H1 (cell line): ENCODE measurements around the gene DISC1. TPM values are rescaled to one million over a fixed set of nuclear protein-coding genes. Genes with fewer than 3 reads are reported as not detected.

Source experiments
- CTCF ChIA-PET: fragments of 300-600 bp; sonication (Branson Sonifier 250); formaldehyde crosslinking; loops from one replicate; lab custom pipeline; 2021; ENCODE audit not compliant: partially characterized antibody; lab: Charles Lee
- POLR2A ChIA-PET: fragments of 300-600 bp; sonication (Branson Sonifier 250); formaldehyde crosslinking; loops from one replicate; lab custom pipeline; 2021; ENCODE audit warnings: inconsistent platforms; ENCODE audit not compliant: partially characterized antibody; lab: Charles Lee
- DNase-seq, 2 experiments: peaks; one replicate each; pipeline versions ENCODE4 v3.0.0 to v3.0.0-alpha.2; 2010 to 2022; ENCODE audit warnings: low spot score in 2 of 2, low read depth in 1 of 2, mixed read lengths in 1 of 2
- FAIRE-seq: peaks from 2 replicates; lab custom pipeline; 2011; peaks lifted over from hg19 to GRCh38; lab: Jason Lieb, UNC
- H2AFZ ChIP-seq: 2 replicates; pipeline ENCODE4 v1.8.1; 2012; ENCODE audit warnings: low read length, inconsistent platforms
- H2AK5ac ChIP-seq: 2 replicates; pipeline ENCODE4 v1.6.1; 2013; ENCODE audit warnings: low read depth, low read length
- H2BK120ac ChIP-seq: replicated peaks from 2 replicates; pipeline ENCODE3; 2013; ENCODE audit warnings: low read depth, low read length, inconsistent platforms
- H2BK12ac ChIP-seq: 2 replicates; pipeline ENCODE4 v1.6.1; 2013; ENCODE audit warnings: low read depth, low read length
- H2BK15ac ChIP-seq: 2 replicates; pipeline ENCODE4 v1.6.1; 2013; ENCODE audit warnings: low read length
- H2BK20ac ChIP-seq: 2 replicates; pipeline ENCODE4 v1.6.1; 2013; ENCODE audit warnings: low read length
- H2BK5ac ChIP-seq: 2 replicates; pipeline ENCODE4 v1.6.1; 2013; ENCODE audit warnings: low read depth, low read length
- H3K14ac ChIP-seq: 2 replicates; pipeline ENCODE4 v1.6.1; 2013; ENCODE audit warnings: inconsistent platforms; ENCODE audit not compliant: insufficient read length
- H3K18ac ChIP-seq: 2 replicates; pipeline ENCODE4 v1.6.1; 2013; ENCODE audit warnings: low read length; ENCODE audit errors: extremely low read depth
- H3K23ac ChIP-seq: 2 replicates; pipeline ENCODE4 v1.6.1; 2013; ENCODE audit warnings: inconsistent platforms; ENCODE audit not compliant: insufficient read length
- H3K23me2 ChIP-seq: 2 replicates; pipeline ENCODE4 v1.6.1; 2013; ENCODE audit warnings: low read depth, low read length
- H3K27ac ChIP-seq: 2 replicates; pipeline ENCODE4 v1.6.1; 2011; ENCODE audit warnings: low read depth, low read length, inconsistent platforms
- H3K27me3 ChIP-seq, 4 experiments: replicated peaks in 1 of 4; 1 replicate in 1 of 4; 2 replicates in 3 of 4; pipeline versions ENCODE4 v1.6.1 to v1.8.1; 2011 to 2013; ENCODE audit warnings: low read length in 3 of 4, mild to moderate bottlenecking in 3 of 4, inconsistent platforms in 2 of 4, mixed read lengths in 2 of 4, moderate library complexity in 1 of 4; ENCODE audit not compliant: control insufficient read depth in 3 of 4, insufficient read depth in 3 of 4; ENCODE audit errors: extremely low read depth in 1 of 4
- H3K36me3 ChIP-seq, 4 experiments: 2 replicates each; pipeline versions ENCODE4 v1.6.1 to v1.8.1; 2011 to 2013; ENCODE audit warnings: mild to moderate bottlenecking in 4 of 4, low read length in 3 of 4, moderate library complexity in 2 of 4, control low read depth in 1 of 4, inconsistent platforms in 1 of 4; ENCODE audit not compliant: insufficient read depth in 4 of 4, control insufficient read depth in 2 of 4
- H3K4ac ChIP-seq: replicated peaks from 2 replicates; pipeline ENCODE3; 2013; ENCODE audit warnings: low read length, low read depth, mixed read lengths, inconsistent platforms; ENCODE audit not compliant: insufficient read length
- H3K4me1 ChIP-seq, 4 experiments: replicated peaks in 1 of 4; 1 replicate in 1 of 4; 2 replicates in 3 of 4; pipeline versions ENCODE4 v1.6.1 to v1.8.1; 2011 to 2013; ENCODE audit warnings: low read length in 3 of 4, inconsistent platforms in 2 of 4, mixed read lengths in 1 of 4; ENCODE audit not compliant: insufficient read depth in 4 of 4, control insufficient read depth in 3 of 4
- H3K4me2 ChIP-seq, 2 experiments: 2 replicates each; pipeline versions ENCODE4 v1.6.1 to v1.8.1; 2011 to 2013; ENCODE audit warnings: low read depth in 2 of 2, low read length in 2 of 2, control low read depth in 1 of 2, inconsistent platforms in 1 of 2, mild to moderate bottlenecking in 1 of 2; ENCODE audit not compliant: insufficient read depth in 1 of 2
- H3K4me3 ChIP-seq, 4 experiments: fragments of 200-600, 300-600 bp in 1 of 4; sonication (generic), shearing (Covaris generic), sonication (Bioruptor Twin) in 1 of 4; 2 replicates each; pipeline versions ENCODE4 v1.5.1 to v1.8.1; 2011 to 2016; ENCODE audit warnings: low read length in 4 of 4, low read depth in 3 of 4, control low read depth in 2 of 4, inconsistent platforms in 2 of 4, mild to moderate bottlenecking in 2 of 4, mixed read lengths in 1 of 4, moderate library complexity in 1 of 4; ENCODE audit not compliant: insufficient read depth in 2 of 4; ENCODE audit errors: extremely low read depth in 1 of 4
- H3K56ac ChIP-seq: replicated peaks from 2 replicates; pipeline ENCODE3; 2013; ENCODE audit warnings: low read depth, mild to moderate bottlenecking, mixed read lengths, low read length, inconsistent platforms; ENCODE audit not compliant: insufficient read length
- H3K79me1 ChIP-seq: 2 replicates; pipeline ENCODE4 v1.6.1; 2013; ENCODE audit warnings: low read depth, low read length, control low read depth
- H3K79me2 ChIP-seq, 2 experiments: 2 replicates each; pipeline versions ENCODE4 v1.6.1 to v1.8.1; 2012 to 2013; ENCODE audit warnings: low read length in 2 of 2, mild to moderate bottlenecking in 2 of 2, inconsistent platforms in 1 of 2; ENCODE audit not compliant: insufficient read depth in 2 of 2, control insufficient read depth in 1 of 2
- H3K9ac ChIP-seq, 4 experiments: replicated peaks in 1 of 4; 1 replicate in 1 of 4; 2 replicates in 3 of 4; pipeline versions ENCODE4 v1.6.1 to v1.8.1; 2011 to 2013; ENCODE audit warnings: low read depth in 3 of 4, low read length in 3 of 4, control low read depth in 2 of 4, mild to moderate bottlenecking in 2 of 4, moderate library complexity in 2 of 4, inconsistent platforms in 1 of 4; ENCODE audit errors: extremely low read depth in 1 of 4
- H3K9me3 ChIP-seq, 2 experiments: 2 replicates each; pipeline versions ENCODE4 v1.6.1 to v1.8.1; 2012 to 2013; ENCODE audit warnings: mild to moderate bottlenecking in 2 of 2, moderate library complexity in 2 of 2, control low read depth in 1 of 2, inconsistent platforms in 1 of 2, low read depth in 1 of 2, low read length in 1 of 2, mixed read lengths in 1 of 2; ENCODE audit not compliant: insufficient read depth in 2 of 2
- H4K20me1 ChIP-seq, 2 experiments: replicated peaks in 1 of 2; 2 replicates each; pipeline versions ENCODE3 to v1.8.1; 2011 to 2013; ENCODE audit warnings: inconsistent platforms in 2 of 2, low read length in 2 of 2, mild to moderate bottlenecking in 1 of 2; ENCODE audit not compliant: insufficient read depth in 2 of 2, control insufficient read depth in 1 of 2
- H4K5ac ChIP-seq: 2 replicates; pipeline ENCODE4 v1.6.1; 2013; ENCODE audit warnings: low read length, low read depth, mixed read lengths, inconsistent platforms; ENCODE audit not compliant: insufficient read length
- H4K8ac ChIP-seq: 2 replicates; pipeline ENCODE4 v1.8.0; 2013; ENCODE audit warnings: mild to moderate bottlenecking, moderate library complexity, low read length, inconsistent platforms; ENCODE audit not compliant: insufficient read depth; ENCODE audit errors: extremely low read depth
- H4K91ac ChIP-seq: replicated peaks from 2 replicates; pipeline ENCODE3; 2013; ENCODE audit warnings: low read length, mixed read lengths, inconsistent platforms; ENCODE audit not compliant: insufficient read length
- BACH1 ChIP-seq: IDR thresholded peaks from 2 replicates; pipeline ENCODE4 v1.6.1; 2012; ENCODE audit warnings: low read length, improper control_type of control experiment
- CBX5 ChIP-seq: fragments of 300-800, 300-1000 bp; sonication (generic); IDR thresholded peaks from 2 replicates; pipeline ENCODE4 v1.7.1; 2016; ENCODE audit warnings: antibody characterized with exemption, low read length, low read depth
- CHD2 ChIP-seq: IDR thresholded peaks from 2 replicates; pipeline ENCODE4 v1.6.1; 2012; ENCODE audit warnings: low read length, improper control_type of control experiment
- CREB1 ChIP-seq: IDR thresholded peaks from 2 replicates; pipeline ENCODE4 v1.6.1; 2012; ENCODE audit warnings: inconsistent platforms
- EZH2 ChIP-seq: fragments of 200-600 bp; sonication (generic); IDR thresholded peaks from 2 replicates; pipeline ENCODE4 v1.7.1; 2012; ENCODE audit warnings: low read depth, mild to moderate bottlenecking, moderate library complexity, low read length, inconsistent platforms; ENCODE audit not compliant: severe bottlenecking
- GTF2F1 ChIP-seq: IDR thresholded peaks from 2 replicates; pipeline ENCODE4 v1.6.1; 2012; ENCODE audit warnings: low read depth, low read length, improper control_type of control experiment, borderline replicate concordance
- KDM5A ChIP-seq: fragments of 200-600 bp; IDR thresholded peaks from 2 replicates; pipeline ENCODE4 v1.7.1; 2012; ENCODE audit warnings: mild to moderate bottlenecking, low read length, inconsistent platforms, mixed read lengths
- PHF8 ChIP-seq: fragments of 200-600 bp; sonication (generic); conservative IDR thresholded peaks from 2 replicates; pipeline ENCODE4 v1.7.1; 2012; ENCODE audit warnings: low read depth, mild to moderate bottlenecking, inconsistent platforms, low read length, moderate library complexity
- POLR2AphosphoS5 ChIP-seq: IDR thresholded peaks from 2 replicates; pipeline ENCODE4 v1.6.1; 2011; ENCODE audit warnings: low read depth, low read length
- RAD21 ChIP-seq, 2 experiments: IDR thresholded peaks in 1 of 2; conservative IDR thresholded peaks in 1 of 2; 2 replicates each; pipeline ENCODE4 v1.6.1; 2011; ENCODE audit warnings: low read depth in 2 of 2, low read length in 2 of 2, improper control_type of control experiment in 1 of 2, inconsistent platforms in 1 of 2, mild to moderate bottlenecking in 1 of 2, moderate library complexity in 1 of 2
- RNF2 ChIP-seq: fragments of 200-900, 300-1000 bp; sonication (generic); IDR thresholded peaks from 2 replicates; pipeline ENCODE4 v1.7.1; 2016; ENCODE audit warnings: borderline replicate concordance, low read depth, mild to moderate bottlenecking, antibody characterized with exemption, low read length; ENCODE audit not compliant: poor library complexity, severe bottlenecking; ENCODE audit errors: missing control alignments
- SP4 ChIP-seq: IDR thresholded peaks from 2 replicates; pipeline ENCODE4 v1.6.1; 2012; ENCODE audit warnings: low read length, inconsistent platforms
- SUZ12 ChIP-seq: fragments of 200-600 bp; sonication (generic); IDR thresholded peaks from 2 replicates; pipeline ENCODE4 v1.6.1; 2012; ENCODE audit warnings: mild to moderate bottlenecking, inconsistent platforms, low read length, moderate library complexity, mixed read lengths
- WGBS, 2 experiments: shearing (Covaris generic) in 1 of 2; methylation state at CpG; one replicate each; pipeline versions ENCODE4 v1.1.6 to v1.1.7; 2013 to 2015; ENCODE audit warnings: low lambda C conversion rate in 2 of 2, mixed read lengths in 2 of 2, inconsistent platforms in 1 of 2, low coverage in 1 of 2, missing lambda C conversion rate in 1 of 2; ENCODE audit not compliant: insufficient replicate concordance in 2 of 2, insufficient coverage in 1 of 2, insufficient read length in 1 of 2; ENCODE audit errors: extremely low coverage in 1 of 2, missing lambda C conversion rate in 1 of 2; 5-methylcytosine and 5-hydroxymethylcytosine counted together
- polyA plus RNA-seq, 7 experiments: library from polyadenylated mRNA; depleted of rRNA in 3 of 7; stranded (reverse) in 5 of 7; unstranded in 2 of 7; fragments of >200 nt in 5 of 7; fragments of 200-250 nt in 2 of 7; gene quantifications; 1 replicate in 5 of 7; 2 replicates in 1 of 7; 4 replicates in 1 of 7; pipeline versions ENCODE4 v1.2.1 to v1.2.3, GENCODE V29; 2011 to 2013; ENCODE audit warnings: missing spikeins in 2 of 7, mixed read lengths in 2 of 7
- total RNA-seq: library from RNA; stranded (reverse); fragmentation: NEBNext Ultra II Directional; extraction: Animal tissue kit (Norgen Biotek cat#: 25700); gene quantifications from 2 replicates; pipeline ENCODE4 v1.2.1, GENCODE V29; 2021

The DISC1 gene
- total and polyA plus RNA-seq, 2 of the 8 experiments (the other 6 are each of a cell fraction or from before 2014, with no cell fraction given), result 1.1 to 3.5 TPM

DNA sequence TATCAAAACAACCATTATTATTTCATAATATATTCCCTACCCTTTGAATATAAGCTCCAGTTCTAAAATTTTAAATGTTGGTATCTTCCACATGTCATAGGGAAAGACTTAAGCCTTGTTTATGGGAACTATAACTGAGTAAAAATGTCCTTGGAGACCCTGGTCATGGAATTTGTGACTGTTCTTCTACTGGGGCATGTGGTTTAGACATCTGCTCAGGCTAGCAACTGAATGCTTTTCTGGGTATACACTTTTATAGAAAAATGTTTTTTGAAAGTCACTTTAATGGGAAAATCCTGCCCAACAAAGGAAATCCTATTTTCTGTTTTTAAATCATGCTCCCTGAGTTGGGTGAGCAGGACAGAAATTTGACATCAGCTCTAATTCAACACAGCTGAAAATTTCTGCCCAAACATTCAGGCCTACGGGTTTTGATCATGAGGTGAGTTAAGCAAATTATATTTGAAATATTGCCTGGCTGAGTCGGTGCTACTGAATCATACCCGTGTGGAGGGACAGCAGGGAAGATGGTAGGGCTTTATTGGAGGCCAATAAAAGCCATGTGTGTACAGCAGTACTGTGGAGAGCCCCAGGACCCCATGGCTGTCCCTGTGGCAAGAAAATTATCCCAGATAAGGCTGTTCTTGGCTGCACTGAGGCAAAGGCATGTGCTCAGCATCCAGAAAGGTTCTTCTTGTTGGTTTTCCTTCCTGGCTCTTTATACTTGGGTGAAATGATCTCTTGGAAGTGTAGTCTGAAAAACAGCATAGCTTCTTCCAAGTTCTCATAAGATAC is 391.8 kb downstream of the DISC1 start:
- Histone ChIP-seq H3K36me3 (no peaks in the 10 kb centered on the region), H4K5ac (no peak overlapping the region), H3K27me3 (no peaks in the 10 kb centered on the region), H3K4me1 (peaks cover 0 to 6% (median 0%) of the 10 kb centered on the region in 4 experiments; a peak in 1 of 7 replicates), H4K20me1 (no peaks in the 10 kb centered on the region), H3K4ac (no peak overlapping the region), H2BK5ac (no peak overlapping the region), H3K27ac (no peak overlapping the region), H3K79me2 (no peaks in the 10 kb centered on the region), H2BK120ac (no peak overlapping the region), H3K23ac (no peak overlapping the region), H3K4me3 (no peak overlapping the region), H3K4me2 (no peak overlapping the region), H4K8ac (no peak overlapping the region), H3K9me3 (no peaks in the 10 kb centered on the region), H2AK5ac (no peak overlapping the region), H3K23me2 (no peaks in the 10 kb centered on the region), H2BK15ac (no peak overlapping the region), H3K18ac (no peak overlapping the region), H3K14ac (no peak overlapping the region), H2BK12ac (no peak overlapping the region), H3K79me1 (no peaks in the 10 kb centered on the region), H2AFZ (no peak overlapping the region), H3K56ac (no peak overlapping the region), H4K91ac (no peak overlapping the region), H3K9ac (no peak overlapping the region), H2BK20ac (no peak overlapping the region)
- POLR2A ChIA-PET, result no interaction called here
- CTCF ChIA-PET, result interaction anchor here (0.6 kb wide), 1 partner anchor 193 kb away, joined by 3 read pairs; no protein-coding TSS in a partner anchor
- DNase-seq (no peak), FAIRE-seq (no peak)
- WGBS, 2 experiments, result 100% methylated on average over 3 of the region's 3 CpGs; no CpG with 5 or more reads in 1 of the 2 experiments
- TF ChIP-seq CBX5 (no peak), POLR2AphosphoS5 (no peak), EZH2 (no peak), PHF8 (no peak), KDM5A (no peak), SUZ12 (no peak), SP4 (no peak), GTF2F1 (no peak), BACH1 (no peak), CHD2 (no peak), RAD21 (IDR thresholded peaks at IDR 0.05 in 1 of 2, conservative IDR thresholded peaks at IDR 0.05 in 1 of 2; ENCODE audit: low read depth in 2 of 2, low read length in 2 of 2) (no peak), CREB1 (no peak), RNF2 (no peak)
